ENCODE results near the gene FAXDC2.

The FAXDC2 gene, protein sequence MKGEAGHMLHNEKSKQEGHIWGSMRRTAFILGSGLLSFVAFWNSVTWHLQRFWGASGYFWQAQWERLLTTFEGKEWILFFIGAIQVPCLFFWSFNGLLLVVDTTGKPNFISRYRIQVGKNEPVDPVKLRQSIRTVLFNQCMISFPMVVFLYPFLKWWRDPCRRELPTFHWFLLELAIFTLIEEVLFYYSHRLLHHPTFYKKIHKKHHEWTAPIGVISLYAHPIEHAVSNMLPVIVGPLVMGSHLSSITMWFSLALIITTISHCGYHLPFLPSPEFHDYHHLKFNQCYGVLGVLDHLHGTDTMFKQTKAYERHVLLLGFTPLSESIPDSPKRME

GRCh38 chr5:154850255-154851062, at the start of gene FAXDC2:
TSS of gene FAXDC2 (minus strand) at chr5:154850603. CDS start at chr5:154838178, 12,425 bp downstream.
- Histone ChIP-seq H3K4me1 (ENCODE audit: control insufficient read depth, low read depth, low read length) (peaks cover 8% of the 10 kb centered on the region), H3K27me3 (ENCODE audit: control insufficient read depth, insufficient read depth, low read length) (no peaks in the 10 kb centered on the region), H3K4me3 (ENCODE audit: low read length) (peak within 1 kb of the TSS; percentile 68), H3K9ac (ENCODE audit: low read length) (peak within 1 kb of the TSS; percentile 60), H3K9me3 (ENCODE audit: control insufficient read depth, low read depth, low read length) (no peaks in the 10 kb centered on the region), H3K27ac (ENCODE audit: low read length) (peak within 1 kb of the TSS; percentile 60), H3K36me3 (ENCODE audit: control insufficient read depth, low read depth, low read length) (no peaks in the 10 kb centered on the region)

DNA sequence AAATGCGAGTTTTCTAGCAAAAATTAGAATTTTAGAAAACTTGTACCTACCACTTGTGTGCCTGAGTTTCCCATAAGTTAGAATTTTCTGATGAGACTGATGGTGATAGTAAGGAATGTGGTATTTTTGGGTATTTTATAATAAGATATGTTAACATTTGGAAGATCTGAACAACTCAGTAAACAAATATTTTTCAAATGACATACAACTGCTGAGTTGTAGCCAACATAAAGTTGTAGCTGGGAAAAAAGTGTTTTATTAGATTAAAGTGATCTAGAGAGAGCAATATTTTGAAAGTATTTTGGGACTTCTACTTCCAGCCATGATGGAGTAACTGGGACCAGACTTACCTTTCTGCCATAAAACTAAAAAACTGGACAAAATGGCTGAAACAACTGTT, 49.7 kb upstream of the FAXDC2 start:
- Histone ChIP-seq H3K9me3 (ENCODE audit: control insufficient read depth, low read depth, low read length) (no peaks in the 10 kb centered on the region), H3K9ac (ENCODE audit: low read length) (no peak overlapping the region), H3K4me1 (ENCODE audit: control insufficient read depth, low read depth, low read length) (no peaks in the 10 kb centered on the region), H3K27me3 (ENCODE audit: control insufficient read depth, insufficient read depth, low read length) (no peaks in the 10 kb centered on the region), H3K4me3 (ENCODE audit: low read length) (no peak overlapping the region), H3K27ac (ENCODE audit: low read length) (no peak overlapping the region), H3K36me3 (ENCODE audit: control insufficient read depth, low read depth, low read length) (peaks cover 95% of the 10 kb centered on the region)

DNA sequence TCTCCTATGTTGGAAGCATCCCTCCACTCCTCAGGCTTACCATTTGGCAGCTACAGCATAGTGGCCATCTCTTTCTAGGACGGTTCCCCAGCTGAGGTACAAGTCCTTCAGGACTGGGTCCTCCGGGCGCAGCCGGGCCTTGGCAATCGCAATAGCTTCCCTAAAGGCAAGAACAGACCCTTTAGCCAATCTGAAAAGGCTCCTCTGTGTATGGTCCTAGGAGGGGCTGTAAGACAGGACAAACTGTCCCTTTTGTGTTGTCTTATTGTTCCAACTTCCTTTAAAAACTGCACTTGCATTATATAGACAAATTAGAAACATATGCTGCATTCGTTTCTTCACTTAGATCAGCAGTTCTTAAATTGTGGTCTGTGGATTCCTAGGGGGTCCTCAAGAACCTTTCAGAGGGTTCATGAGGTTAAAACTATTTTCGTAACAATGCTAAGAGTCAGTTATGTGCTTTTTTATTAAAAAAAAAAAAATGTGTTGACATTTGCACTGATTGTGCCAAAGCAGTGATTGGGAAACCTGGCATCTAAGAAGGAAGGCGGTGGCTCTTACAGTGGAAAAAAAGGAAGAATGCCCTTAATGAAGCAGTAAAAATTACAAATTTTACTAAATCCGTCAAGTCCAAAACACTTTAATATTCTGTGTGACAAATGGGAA, 48.9 kb upstream of the FAXDC2 start:
- Histone ChIP-seq H3K9me3 (ENCODE audit: control insufficient read depth, low read depth, low read length) (no peaks in the 10 kb centered on the region), H3K4me3 (ENCODE audit: low read length) (no peak overlapping the region), H3K27me3 (ENCODE audit: control insufficient read depth, insufficient read depth, low read length) (no peaks in the 10 kb centered on the region), H3K4me1 (ENCODE audit: control insufficient read depth, low read depth, low read length) (no peaks in the 10 kb centered on the region), H3K36me3 (ENCODE audit: control insufficient read depth, low read depth, low read length) (peaks cover 90% of the 10 kb centered on the region), H3K9ac (ENCODE audit: low read length) (no peak overlapping the region), H3K27ac (ENCODE audit: low read length) (no peak overlapping the region)

DNA sequence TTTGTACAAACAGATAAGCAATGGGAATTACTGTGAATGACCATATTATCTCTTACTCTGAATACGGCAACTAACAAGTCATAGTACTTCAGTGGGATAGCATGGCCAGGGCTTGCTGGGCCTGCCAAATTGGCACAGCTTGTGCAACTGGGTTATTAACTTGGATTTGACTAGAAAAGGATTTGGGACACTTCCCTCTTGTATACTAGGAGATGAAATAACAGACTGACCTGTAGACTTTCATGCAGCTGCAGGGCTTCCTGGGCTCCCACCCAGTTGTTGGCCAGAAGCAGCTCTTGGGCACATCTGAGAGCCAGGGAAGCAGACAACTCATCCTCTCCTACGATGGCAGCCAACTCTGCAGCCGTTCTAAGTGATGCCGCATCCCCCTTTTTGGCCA, 47.8 kb upstream of the FAXDC2 start:
- no peaks in the 10 kb centered on the region for H3K4me1 ChIP-seq (ENCODE audit: control insufficient read depth, low read depth, low read length)
- no peak overlapping the region for H3K4me3 ChIP-seq (ENCODE audit: low read length)
- H3K27me3 ChIP-seq (ENCODE audit: control insufficient read depth, insufficient read depth, low read length): no peaks in the 10 kb centered on the region
- H3K9ac ChIP-seq (ENCODE audit: low read length): no peak overlapping the region
- H3K27ac ChIP-seq (ENCODE audit: low read length): no peak overlapping the region
- H3K9me3 ChIP-seq (ENCODE audit: control insufficient read depth, low read depth, low read length): no peaks in the 10 kb centered on the region
- H3K36me3 ChIP-seq (ENCODE audit: control insufficient read depth, low read depth, low read length): peaks cover 91% of the 10 kb centered on the region

DNA sequence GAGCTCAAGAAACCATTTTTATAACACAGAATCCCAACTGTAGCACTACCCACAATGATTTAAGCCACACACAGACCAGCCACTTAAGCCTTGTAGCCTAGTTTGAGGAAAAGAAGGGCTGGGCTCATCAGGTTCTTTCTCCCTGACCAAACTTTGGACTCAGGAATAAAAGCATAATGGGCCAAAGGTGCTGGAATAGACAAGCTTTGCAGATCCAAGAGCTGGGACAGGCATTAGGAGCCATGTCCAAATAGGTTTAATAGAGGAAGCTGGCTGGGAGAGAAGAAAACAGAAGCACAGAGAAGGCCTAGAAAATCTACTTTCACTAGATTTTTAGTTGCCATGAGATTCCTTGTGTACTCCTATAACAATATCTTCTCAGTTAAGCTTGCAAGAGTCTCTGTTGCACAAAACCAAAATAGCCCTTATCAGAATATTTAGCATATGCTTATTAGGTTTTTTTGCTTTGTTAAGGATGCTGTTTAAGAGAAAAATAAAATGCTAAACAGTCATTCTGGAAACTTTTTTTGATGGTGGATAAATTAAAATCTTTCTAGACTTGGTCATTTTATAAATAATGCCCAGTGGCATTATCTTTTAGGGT, 46.3 kb upstream of the FAXDC2 start:
- Histone ChIP-seq H3K9ac (ENCODE audit: low read length) (no peak overlapping the region), H3K4me3 (ENCODE audit: low read length) (no peak overlapping the region), H3K36me3 (ENCODE audit: control insufficient read depth, low read depth, low read length) (peaks cover 84% of the 10 kb centered on the region), H3K4me1 (ENCODE audit: control insufficient read depth, low read depth, low read length) (no peaks in the 10 kb centered on the region), H3K9me3 (ENCODE audit: control insufficient read depth, low read depth, low read length) (no peaks in the 10 kb centered on the region), H3K27me3 (ENCODE audit: control insufficient read depth, insufficient read depth, low read length) (no peaks in the 10 kb centered on the region), H3K27ac (ENCODE audit: low read length) (no peak overlapping the region)

- H3K27ac ChIP-seq (ENCODE audit: low read length): no peak overlapping the region
- H3K9me3 ChIP-seq (ENCODE audit: control insufficient read depth, low read depth, low read length): no peaks in the 10 kb centered on the region
- no peak overlapping the region for H3K9ac ChIP-seq (ENCODE audit: low read length)
- no peaks in the 10 kb centered on the region for H3K4me1 ChIP-seq (ENCODE audit: control insufficient read depth, low read depth, low read length)
- H3K36me3 ChIP-seq (ENCODE audit: control insufficient read depth, low read depth, low read length): peaks cover 84% of the 10 kb centered on the region
- no peaks in the 10 kb centered on the region for H3K27me3 ChIP-seq (ENCODE audit: control insufficient read depth, insufficient read depth, low read length)
- H3K4me3 ChIP-seq (ENCODE audit: low read length): no peak overlapping the region
These were observed 45.5 kb upstream of the FAXDC2 start for GRCh38 chr5:154895606-154896561.

DNA sequence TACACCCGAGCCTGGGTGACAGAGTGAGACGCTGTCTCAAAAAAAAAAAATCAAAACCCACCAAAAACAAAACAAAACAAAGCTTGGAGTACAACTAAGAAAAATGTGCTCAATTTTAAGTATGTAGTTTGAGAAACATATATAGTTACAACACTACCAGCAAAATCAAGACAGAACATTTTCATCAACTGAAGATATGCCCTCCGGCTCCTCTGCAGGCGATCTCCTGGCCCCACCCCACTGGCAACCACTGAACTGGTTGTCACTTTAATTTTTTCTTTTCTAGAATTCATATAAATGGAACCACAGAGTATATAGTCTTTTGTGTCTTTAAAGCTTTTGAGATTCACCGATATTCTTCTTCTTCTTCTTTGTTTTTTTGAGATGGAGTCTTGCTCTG, 43.0 kb upstream of the FAXDC2 start:
- H3K4me3 ChIP-seq (ENCODE audit: low read length): no peak overlapping the region
- no peak overlapping the region for H3K27ac ChIP-seq (ENCODE audit: low read length)
- H3K9me3 ChIP-seq (ENCODE audit: control insufficient read depth, low read depth, low read length): no peaks in the 10 kb centered on the region
- no peak overlapping the region for H3K9ac ChIP-seq (ENCODE audit: low read length)
- H3K27me3 ChIP-seq (ENCODE audit: control insufficient read depth, insufficient read depth, low read length): no peaks in the 10 kb centered on the region
- H3K4me1 ChIP-seq (ENCODE audit: control insufficient read depth, low read depth, low read length): no peaks in the 10 kb centered on the region
- peaks cover 79% of the 10 kb centered on the region for H3K36me3 ChIP-seq (ENCODE audit: control insufficient read depth, low read depth, low read length)

GRCh38 chr5:154892369-154892771, 42.0 kb upstream of the FAXDC2 start:
- Histone ChIP-seq H3K36me3 (ENCODE audit: control insufficient read depth, low read depth, low read length) (peaks cover 77% of the 10 kb centered on the region), H3K27me3 (ENCODE audit: control insufficient read depth, insufficient read depth, low read length) (no peaks in the 10 kb centered on the region), H3K9me3 (ENCODE audit: control insufficient read depth, low read depth, low read length) (no peaks in the 10 kb centered on the region)

DNA sequence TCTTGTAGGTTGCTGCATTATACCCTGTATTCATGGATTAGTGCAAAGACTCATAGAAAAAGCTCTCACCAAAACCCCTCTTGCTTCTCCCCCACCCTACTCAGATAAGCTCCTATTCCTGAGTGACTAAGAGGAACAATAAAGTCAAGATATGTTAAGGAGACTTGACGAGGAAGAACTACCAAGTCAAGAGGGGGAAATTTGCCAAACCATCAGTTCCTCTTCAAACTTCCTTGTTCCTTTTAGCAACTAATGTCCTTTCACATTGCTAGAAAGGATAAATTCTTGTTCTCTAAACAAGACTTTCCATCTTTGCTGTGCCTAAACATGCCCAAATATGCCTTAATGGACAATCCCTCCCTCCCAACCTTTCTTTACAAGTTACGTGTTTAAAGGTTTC, 35.0 kb upstream of the FAXDC2 start:
- no peak overlapping the region for H3K27ac ChIP-seq (ENCODE audit: low read length)
- no peak overlapping the region for H3K4me3 ChIP-seq (ENCODE audit: low read length)
- H3K9me3 ChIP-seq (ENCODE audit: control insufficient read depth, low read depth, low read length): peaks cover 9% of the 10 kb centered on the region
- no peak overlapping the region for H3K9ac ChIP-seq (ENCODE audit: low read length)
- peaks cover 38% of the 10 kb centered on the region for H3K36me3 ChIP-seq (ENCODE audit: control insufficient read depth, low read depth, low read length)
- no peaks in the 10 kb centered on the region for H3K4me1 ChIP-seq (ENCODE audit: control insufficient read depth, low read depth, low read length)
- no peaks in the 10 kb centered on the region for H3K27me3 ChIP-seq (ENCODE audit: control insufficient read depth, insufficient read depth, low read length)

More at GRCh38 chr5:154892369-154892771, 42.0 kb upstream of the FAXDC2 start:
- no peak overlapping the region for H3K9ac ChIP-seq (ENCODE audit: low read length)
- no peak overlapping the region for H3K27ac ChIP-seq (ENCODE audit: low read length)
- no peaks in the 10 kb centered on the region for H3K4me1 ChIP-seq (ENCODE audit: control insufficient read depth, low read depth, low read length)
- no peak overlapping the region for H3K4me3 ChIP-seq (ENCODE audit: low read length)

- Histone ChIP-seq H3K36me3 (ENCODE audit: control insufficient read depth, low read depth, low read length) (peaks cover 30% of the 10 kb centered on the region), H3K4me1 (ENCODE audit: control insufficient read depth, low read depth, low read length) (no peaks in the 10 kb centered on the region), H3K27me3 (ENCODE audit: control insufficient read depth, insufficient read depth, low read length) (no peaks in the 10 kb centered on the region), H3K27ac (ENCODE audit: low read length) (no peak overlapping the region), H3K4me3 (ENCODE audit: low read length) (no peak overlapping the region), H3K9me3 (ENCODE audit: control insufficient read depth, low read depth, low read length) (peaks cover 9% of the 10 kb centered on the region), H3K9ac (ENCODE audit: low read length) (no peak overlapping the region)
These were observed 34.0 kb upstream of the FAXDC2 start for GRCh38 chr5:154884424-154884823.

Data from iPS-18a (cell line).